HTR-8/SVneo (cell line): Measurements from ENCODE around the gene ZMYM4.

Source experiments
- DNase-seq: peaks from one replicate; pipeline ENCODE4 v3.0.0; 2011; ENCODE audit warnings: low spot score, mixed read lengths; ENCODE audit not compliant: insufficient read length
- FAIRE-seq: peaks from 2 replicates; lab custom pipeline; 2011; peaks lifted over from hg19 to GRCh38; lab: Jason Lieb, UNC

ZMYM4 gene

GRCh38 chr1:35270836-35271235, 2.3 kb downstream of the ZMYM4 start:
- FAIRE-seq, result no peak
- DNase-seq, result no peak

GRCh38 chr1:35274197-35274596, 5.7 kb downstream of the ZMYM4 start:
- DNase-seq (no peak), FAIRE-seq (no peak)

- DNase-seq, result no peak
- FAIRE-seq, result no peak
Observed at GRCh38 chr1:35278886-35279554, 10.5 kb downstream of the ZMYM4 start.

- DNase-seq (no peak), FAIRE-seq (no peak)
Observed at GRCh38 chr1:35279555-35279904, 11.0 kb downstream of the ZMYM4 start.

GRCh38 chr1:35280006-35280405, 11.5 kb downstream of the ZMYM4 start:
- no peak for DNase-seq
- no peak for FAIRE-seq

- FAIRE-seq, result no peak
- no peak for DNase-seq
Observed at GRCh38 chr1:35281565-35281964, 13.1 kb downstream of the ZMYM4 start.

GRCh38 chr1:35282172-35282571, 13.7 kb downstream of the ZMYM4 start:
- no peak for FAIRE-seq
- no peak for DNase-seq

- FAIRE-seq, result no peak
Observed at GRCh38 chr1:35284852-35285251, 16.3 kb downstream of the ZMYM4 start.

GRCh38 chr1:35285771-35286606, 17.5 kb downstream of the ZMYM4 start:
- DNase-seq (no peak), FAIRE-seq (no peak)

More at GRCh38 chr1:35284852-35285251, 16.3 kb downstream of the ZMYM4 start:
- DNase-seq, result no peak

- FAIRE-seq (no peak), DNase-seq (no peak)
Observed at GRCh38 chr1:35287807-35288640, 19.5 kb downstream of the ZMYM4 start.

- DNase-seq, result no peak
Observed at GRCh38 chr1:35288761-35289160, 20.3 kb downstream of the ZMYM4 start.

GRCh38 chr1:35290452-35290851, 21.9 kb downstream of the ZMYM4 start:
- DNase-seq (no peak), FAIRE-seq (no peak)

More at GRCh38 chr1:35288761-35289160, 20.3 kb downstream of the ZMYM4 start:
- no peak for FAIRE-seq

GRCh38 chr1:35294809-35295208, 26.3 kb downstream of the ZMYM4 start:
- no peak for FAIRE-seq
- no peak for DNase-seq

- no peak for DNase-seq
- FAIRE-seq, result no peak
Observed at GRCh38 chr1:35297886-35298285, 29.4 kb downstream of the ZMYM4 start.

- FAIRE-seq (no peak), DNase-seq (peak; percentile 15)
Observed at GRCh38 chr1:35298464-35298863, 30.0 kb downstream of the ZMYM4 start.

GRCh38 chr1:35300376-35300775, 31.9 kb downstream of the ZMYM4 start:
- DNase-seq, result no peak
- no peak for FAIRE-seq

GRCh38 chr1:35301674-35302392, 33.3 kb downstream of the ZMYM4 start:
- no peak for DNase-seq
- FAIRE-seq, result no peak

GRCh38 chr1:35305383-35305782, 36.9 kb downstream of the ZMYM4 start:
- no peak for FAIRE-seq
- no peak for DNase-seq

GRCh38 chr1:35315649-35316048, 47.1 kb downstream of the ZMYM4 start:
- no peak for DNase-seq
- no peak for FAIRE-seq

- FAIRE-seq, result no peak
- no peak for DNase-seq
Observed at GRCh38 chr1:35316264-35316663, 47.8 kb downstream of the ZMYM4 start.
